KOPT-K1 (cell line): Measurements from ENCODE around the gene CNIH1.
"Not testable (repeated sequence)": the region's sequence is repeated elsewhere in the genome, so short reads cannot be mapped to it uniquely, and the experiment has no call there.

Experiments
- H3K27ac ChIP-seq: fragments of 200-600 bp; sonication (generic); 2 replicates; pipeline ENCODE4 v1.5.1; 2016; ENCODE audit warnings: antibody characterized with exemption, mild to moderate bottlenecking, low read depth, low read length; ENCODE audit not compliant: poor library complexity, severe bottlenecking
- H3K36me3 ChIP-seq: fragments of 200-600 bp; sonication (generic); 2 replicates; pipeline ENCODE4 v1.5.1; 2017; ENCODE audit warnings: antibody characterized with exemption, mild to moderate bottlenecking, low read length, moderate library complexity; ENCODE audit not compliant: insufficient read depth
- H3K9me3 ChIP-seq: fragments of 200-600 bp; sonication (generic); 2 replicates; pipeline ENCODE4 v1.5.1; 2017; ENCODE audit warnings: antibody characterized with exemption, low read length, mild to moderate bottlenecking; ENCODE audit not compliant: insufficient read depth, poor library complexity, severe bottlenecking

CNIH1 gene

GRCh38 chr14:54451961-54452360, 10.8 kb upstream of the CNIH1 start:
- Histone ChIP-seq H3K36me3 (no peaks in the 10 kb centered on the region), H3K9me3 (no peaks in the 10 kb centered on the region), H3K27ac (no peak overlapping the region)

- H3K36me3 ChIP-seq, result no peaks in the 10 kb centered on the region
- H3K27ac ChIP-seq, result no peak overlapping the region
Measured at GRCh38 chr14:54451121-54451601, 10.0 kb upstream of the CNIH1 start.

GRCh38 chr14:54450535-54450934, 9.4 kb upstream of the CNIH1 start:
- Histone ChIP-seq H3K27ac (no peak overlapping the region), H3K36me3 (no peaks in the 10 kb centered on the region), H3K9me3 (no peaks in the 10 kb centered on the region)

More at GRCh38 chr14:54451121-54451601, 10.0 kb upstream of the CNIH1 start:
- H3K9me3 ChIP-seq, result no peaks in the 10 kb centered on the region

- Histone ChIP-seq H3K9me3 (no peaks in the 10 kb centered on the region), H3K36me3 (no peaks in the 10 kb centered on the region), H3K27ac (no peak overlapping the region)
Measured at GRCh38 chr14:54447231-54447692, 6.1 kb upstream of the CNIH1 start.

- H3K9me3 ChIP-seq, result no peaks in the 10 kb centered on the region
- H3K36me3 ChIP-seq, result no peaks in the 10 kb centered on the region
- H3K27ac ChIP-seq, result no peak overlapping the region
Measured at GRCh38 chr14:54446161-54446693, 5.1 kb upstream of the CNIH1 start.

GRCh38 chr14:54444681-54445080, 3.5 kb upstream of the CNIH1 start:
- Histone ChIP-seq H3K27ac (no peak overlapping the region), H3K9me3 (no peaks in the 10 kb centered on the region), H3K36me3 (no peaks in the 10 kb centered on the region)

- no peaks in the 10 kb centered on the region for H3K36me3 ChIP-seq
- no peaks in the 10 kb centered on the region for H3K9me3 ChIP-seq
- H3K27ac ChIP-seq, result no peak overlapping the region
Measured at GRCh38 chr14:54443981-54444380, 2.8 kb upstream of the CNIH1 start.

GRCh38 chr14:54442961-54443360, 1.8 kb upstream of the CNIH1 start:
- H3K9me3 ChIP-seq, H3K36me3 ChIP-seq, H3K27ac ChIP-seq: not testable (repeated sequence)

GRCh38 chr14:54440476-54440872, 700 bp downstream of the CNIH1 start:
- Histone ChIP-seq H3K9me3 (no peaks in the 10 kb centered on the region), H3K36me3 (peaks cover 21% of the 10 kb centered on the region), H3K27ac (peak overlapping the region; percentile 83)

- peaks cover 25% of the 10 kb centered on the region for H3K36me3 ChIP-seq
- H3K9me3 ChIP-seq, result no peaks in the 10 kb centered on the region
- H3K27ac ChIP-seq, result peak overlapping the region; percentile 83
Measured at GRCh38 chr14:54440037-54440436, 1.1 kb downstream of the CNIH1 start.

- no peak overlapping the region for H3K27ac ChIP-seq
- H3K36me3 ChIP-seq, result peaks cover 37% of the 10 kb centered on the region
- no peaks in the 10 kb centered on the region for H3K9me3 ChIP-seq
Measured at GRCh38 chr14:54438703-54439102, 2.5 kb downstream of the CNIH1 start.

GRCh38 chr14:54437954-54438353, 3.2 kb downstream of the CNIH1 start:
- not testable (repeated sequence) for H3K9me3 ChIP-seq, H3K27ac ChIP-seq
- H3K36me3 ChIP-seq, result peaks cover 41% of the 10 kb centered on the region

GRCh38 chr14:54435500-54435981, 5.6 kb downstream of the CNIH1 start:
- peaks cover 64% of the 10 kb centered on the region for H3K36me3 ChIP-seq
- H3K27ac ChIP-seq, result no peak overlapping the region
- no peaks in the 10 kb centered on the region for H3K9me3 ChIP-seq

GRCh38 chr14:54428527-54428926, 12.6 kb downstream of the CNIH1 start:
- Histone ChIP-seq H3K36me3 (peaks cover 94% of the 10 kb centered on the region), H3K27ac (no peak overlapping the region), H3K9me3 (no peaks in the 10 kb centered on the region)

- Histone ChIP-seq H3K36me3 (peaks cover 97% of the 10 kb centered on the region), H3K27ac (no peak overlapping the region), H3K9me3 (no peaks in the 10 kb centered on the region)
Measured at GRCh38 chr14:54427871-54428270, 13.3 kb downstream of the CNIH1 start.

- H3K36me3 ChIP-seq, result peaks cover 98% of the 10 kb centered on the region
- no peak overlapping the region for H3K27ac ChIP-seq
- H3K9me3 ChIP-seq, result no peaks in the 10 kb centered on the region
Measured at GRCh38 chr14:54425537-54426274, 15.5 kb downstream of the CNIH1 start.
